Activated naive CD4-positive, alpha-beta T cell treated with anti-CD3 and anti-CD28 coated beads, Interleukin-2, amount 10 ng/mL, durations not matched to agents 7 days and 5 days (primary cell): ENCODE measurements around the gene MRPL11.
A peak's percentile ranks its signal among the peaks of the same experiment; 100 is the strongest.
"Not testable (repeated sequence)": the region's sequence is repeated elsewhere in the genome, so short reads cannot be mapped to it uniquely, and the experiment has no call there.

ENCODE experiments used
- CTCF ChIA-PET: fragments of 350-600 bp; sonication (Branson Sonifier 250); formaldehyde crosslinking; loops from one replicate; lab custom pipeline; 2021; ENCODE audit warnings: antibody characterized with exemption; lab: Charles Lee
- DNase-seq: peaks from one replicate; pipeline ENCODE4 v3.0.0-alpha.2; 2020
- H3K27ac Mint-ChIP-seq: one replicate; pipeline ENCODE4 v1.8.0; 2021; ENCODE audit warnings: mild to moderate bottlenecking, moderate library complexity, mixed read lengths
- H3K27me3 Mint-ChIP-seq: one replicate; pipeline ENCODE4 v1.8.0; 2021; ENCODE audit warnings: mild to moderate bottlenecking, mixed read lengths
- H3K36me3 Mint-ChIP-seq: one replicate; pipeline ENCODE4 v1.8.0; 2021; ENCODE audit warnings: mixed read lengths
- H3K4me1 Mint-ChIP-seq: one replicate; pipeline ENCODE4 v1.8.0; 2021; ENCODE audit warnings: mixed read lengths
- H3K4me3 Mint-ChIP-seq: one replicate; pipeline ENCODE4 v1.8.0; 2021; ENCODE audit warnings: mild to moderate bottlenecking, moderate library complexity, mixed read lengths
- H3K9me3 Mint-ChIP-seq: one replicate; pipeline ENCODE4 v1.8.0; 2021; ENCODE audit warnings: mixed read lengths

The MRPL11 gene

DNA sequence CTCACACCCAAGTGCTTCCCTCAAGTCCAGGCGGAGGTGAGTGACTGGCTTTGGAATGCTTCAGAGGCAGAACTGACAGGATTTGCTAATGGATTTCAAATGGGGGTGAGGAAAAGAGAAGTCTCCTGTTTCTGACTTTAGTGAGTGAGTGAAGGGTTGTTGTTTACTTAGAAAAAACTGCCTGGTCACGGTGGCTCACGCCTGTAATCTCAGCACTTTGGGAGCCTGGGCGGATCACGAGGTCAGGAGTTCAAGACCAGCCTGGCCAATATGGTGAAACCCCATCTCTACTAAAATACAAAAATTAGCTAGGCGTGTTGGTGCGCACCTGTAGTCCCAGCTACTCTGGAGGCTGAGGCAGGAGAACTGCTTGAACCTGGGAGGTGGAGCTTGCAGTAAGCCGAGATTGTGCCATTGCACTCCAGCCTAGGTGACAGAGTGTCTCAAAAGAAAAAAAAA is 6.7 kb downstream of the MRPL11 start:
- H3K36me3 Mint-ChIP-seq, result peaks cover 22% of the 10 kb centered on the region
- H3K4me3 Mint-ChIP-seq, H3K27me3 Mint-ChIP-seq, H3K27ac Mint-ChIP-seq, CTCF ChIA-PET, DNase-seq, H3K9me3 Mint-ChIP-seq, H3K4me1 Mint-ChIP-seq: not testable (repeated sequence)

GRCh38 chr11:66431287-66431686 is 7.4 kb downstream of the MRPL11 start:
- CTCF ChIA-PET, result interaction anchor here (1.1 to 2.0 kb wide), 3 partner anchors 10 to 18 kb away, joined by 3 to 4 read pairs (median 4); no protein-coding TSS in a partner anchor
- H3K27me3 Mint-ChIP-seq, H3K4me3 Mint-ChIP-seq, H3K4me1 Mint-ChIP-seq, DNase-seq, H3K9me3 Mint-ChIP-seq, H3K27ac Mint-ChIP-seq: not testable (repeated sequence)
- peaks cover 16% of the 10 kb centered on the region for H3K36me3 Mint-ChIP-seq

DNA sequence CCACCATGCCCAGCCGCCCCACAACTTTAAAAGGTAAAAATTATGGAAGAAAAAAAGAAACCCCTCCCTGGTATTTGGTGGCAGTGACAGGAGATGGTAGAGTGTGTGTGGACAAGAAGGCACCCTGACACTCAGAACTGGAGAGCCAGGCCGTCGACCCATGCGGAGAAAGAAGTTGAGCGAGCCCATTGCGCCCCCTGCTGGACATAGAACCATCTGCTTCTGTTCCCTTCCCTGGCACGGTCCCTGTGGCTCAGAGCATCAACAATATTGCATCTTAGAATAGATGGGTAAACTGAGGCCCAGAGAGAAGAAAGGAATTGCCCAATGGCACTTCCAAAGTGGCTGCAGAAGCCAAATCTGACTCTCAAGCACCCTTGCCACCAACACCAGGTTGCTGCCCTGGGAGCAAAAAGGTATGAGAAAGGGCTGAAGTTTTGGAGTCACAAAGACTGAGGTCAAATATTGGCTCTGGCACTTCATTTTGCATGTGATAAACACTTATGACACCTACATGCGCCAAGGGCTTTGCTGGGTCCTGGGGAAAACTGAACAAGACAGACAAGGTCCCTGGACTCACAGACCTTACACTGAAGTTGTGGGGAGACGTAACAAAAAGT is 8.6 kb downstream of the MRPL11 start:
- Mint-ChIP-seq H3K27ac (no peak overlapping the region), H3K4me1 (no peaks in the 10 kb centered on the region), H3K4me3 (no peak overlapping the region), H3K27me3 (no peaks in the 10 kb centered on the region), H3K9me3 (no peaks in the 10 kb centered on the region), H3K36me3 (peaks cover 9% of the 10 kb centered on the region)
- CTCF ChIA-PET, result interaction anchor here (0.7 to 2.0 kb wide), 13 partner anchors 9 to 141 kb away, joined by 3 to 16 read pairs (median 4); partner anchors contain the start of genes MRPL11 and YIF1A
- DNase-seq, result peak; percentile 85

DNA sequence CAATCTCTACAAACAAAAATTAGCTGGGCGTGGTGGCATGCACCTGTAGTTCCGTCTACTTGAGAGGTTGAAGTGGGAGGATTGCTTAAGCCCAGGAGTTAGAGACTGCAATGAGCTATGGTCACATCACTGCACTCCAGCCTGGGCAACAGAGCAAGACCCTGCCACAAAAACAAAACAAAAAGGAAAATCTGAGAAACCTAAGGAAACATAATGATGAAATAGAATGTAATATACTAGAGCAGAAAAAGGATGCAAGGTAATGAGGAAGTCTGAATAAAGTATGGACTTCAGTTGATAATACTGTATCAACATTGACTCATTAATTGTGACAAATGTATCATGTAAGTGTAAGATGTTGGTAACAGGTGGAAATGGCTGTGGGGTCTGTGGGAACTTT is 9.7 kb downstream of the MRPL11 start:
- DNase-seq, result no peak
- H3K36me3 Mint-ChIP-seq, result peaks cover 5% of the 10 kb centered on the region
- no peak overlapping the region for H3K4me3 Mint-ChIP-seq
- no peak overlapping the region for H3K27ac Mint-ChIP-seq
- H3K27me3 Mint-ChIP-seq, result peaks cover 4% of the 10 kb centered on the region
- CTCF ChIA-PET, result interaction anchor here (0.7 to 1.8 kb wide), 9 partner anchors 10 to 333 kb away, joined by 3 to 16 read pairs (median 5); partner anchors contain the start of gene MRPL11
- H3K4me1 Mint-ChIP-seq, result no peaks in the 10 kb centered on the region
- H3K9me3 Mint-ChIP-seq, result no peaks in the 10 kb centered on the region

- CTCF ChIA-PET, result no interaction called here
- Mint-ChIP-seq H3K4me1 (no peaks in the 10 kb centered on the region), H3K27ac (no peak overlapping the region), H3K36me3 (peaks cover 2% of the 10 kb centered on the region), H3K4me3 (no peak overlapping the region), H3K27me3 (peaks cover 9% of the 10 kb centered on the region), H3K9me3 (peaks cover 3% of the 10 kb centered on the region)
- DNase-seq, result no peak
Measured at GRCh38 chr11:66426314-66426713, 12.3 kb downstream of the MRPL11 start.

DNA sequence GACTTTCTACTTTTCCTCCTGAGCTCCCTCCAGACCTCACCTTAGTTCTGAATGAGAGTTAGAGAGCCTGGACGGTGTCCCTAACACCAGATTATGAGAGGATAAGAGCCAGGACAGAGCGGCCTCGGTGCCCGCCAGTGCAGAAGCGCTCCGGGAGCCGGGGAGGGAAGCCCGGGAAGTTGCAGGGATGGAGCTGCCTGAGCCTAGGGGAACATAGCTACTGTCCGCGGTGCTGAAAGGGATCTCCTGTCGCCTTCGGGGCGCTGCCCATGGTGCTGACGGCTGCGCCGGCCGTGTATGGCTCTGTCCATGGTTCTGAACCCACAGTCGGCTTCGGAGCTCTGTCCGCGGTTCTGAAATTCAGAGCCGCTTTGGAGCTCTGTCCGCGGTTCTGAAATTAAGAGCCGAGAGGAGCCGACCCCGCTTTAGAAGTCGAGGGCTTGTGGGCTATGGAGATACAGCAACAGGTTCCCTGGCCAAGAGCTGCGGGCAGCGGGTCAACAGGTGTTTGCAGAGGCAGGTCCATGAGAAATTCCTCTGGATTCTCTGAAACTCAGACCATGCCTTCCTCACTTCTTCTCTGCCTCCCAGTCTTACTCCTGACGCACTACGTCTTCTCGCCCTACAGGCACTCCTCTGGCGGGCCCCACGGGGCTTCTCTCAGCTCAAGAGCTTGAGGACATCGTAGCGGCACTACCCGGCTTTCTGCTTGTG is 17.0 kb downstream of the MRPL11 start:
- peaks cover 9% of the 10 kb centered on the region for H3K9me3 Mint-ChIP-seq
- no peak overlapping the region for H3K27ac Mint-ChIP-seq

GRCh38 chr11:66420671-66421476 is 17.8 kb downstream of the MRPL11 start, which contains the start of gene NPAS4:
Gene NPAS4, plus strand, starts transcription at chr11:66421035. Its CDS starts 145 bp downstream, at chr11:66421180.
- Mint-ChIP-seq H3K4me3 (no peak within 1 kb of the TSS), H3K4me1 (peaks cover 12% of the 10 kb centered on the region), H3K9me3 (peaks cover 9% of the 10 kb centered on the region), H3K36me3 (peaks cover 3% of the 10 kb centered on the region), H3K27ac (no peak within 1 kb of the TSS), H3K27me3 (peaks cover 59% of the 10 kb centered on the region)
- CTCF ChIA-PET, result interaction anchor here (0.6 to 3.5 kb wide), 13 partner anchors 10 to 258 kb away, joined by 3 to 27 read pairs (median 4); partner anchors contain the start of genes MRPL11 and YIF1A
- no peak for DNase-seq

More for the DNA sequence above, 17.0 kb downstream of the MRPL11 start:
- Mint-ChIP-seq H3K4me1 (peaks cover 12% of the 10 kb centered on the region), H3K27me3 (peaks cover 51% of the 10 kb centered on the region), H3K4me3 (no peak overlapping the region), H3K36me3 (peaks cover 3% of the 10 kb centered on the region)
- CTCF ChIA-PET, result interaction anchor here (0.6 to 2.6 kb wide), 11 partner anchors 9 to 257 kb away, joined by 3 to 8 read pairs (median 4); partner anchors contain the start of genes MRPL11 and YIF1A
- peak; percentile 92 for DNase-seq

- CTCF ChIA-PET, result interaction anchor here (1.5 to 3.5 kb wide), 3 partner anchors 12 to 31 kb away, joined by 3 to 27 read pairs (median 8); partner anchors contain the start of gene MRPL11
- peaks cover 3% of the 10 kb centered on the region for H3K36me3 Mint-ChIP-seq
- no peak overlapping the region for H3K4me3 Mint-ChIP-seq
- peaks cover 67% of the 10 kb centered on the region for H3K27me3 Mint-ChIP-seq
- H3K9me3 Mint-ChIP-seq, result peaks cover 9% of the 10 kb centered on the region
- peaks cover 12% of the 10 kb centered on the region for H3K4me1 Mint-ChIP-seq
- DNase-seq, result no peak
- no peak overlapping the region for H3K27ac Mint-ChIP-seq
Measured at GRCh38 chr11:66419825-66420224, 18.8 kb downstream of the MRPL11 start.

DNA sequence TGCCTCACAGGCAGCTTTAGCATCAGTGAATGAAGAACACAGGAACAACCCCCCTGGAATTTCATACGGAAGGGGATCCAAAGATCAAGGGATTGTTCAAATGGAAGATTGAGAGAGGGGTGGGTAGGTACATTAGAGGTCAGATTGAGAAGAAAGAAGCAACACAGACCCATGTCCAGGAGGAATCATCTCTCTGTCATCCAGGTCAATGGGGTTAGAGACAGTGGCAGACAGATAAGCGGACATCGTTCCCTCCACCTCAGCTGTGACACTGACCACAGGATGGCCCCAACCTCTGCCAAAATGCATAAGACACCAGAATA is 19.7 kb downstream of the MRPL11 start:
- Mint-ChIP-seq H3K27me3 (peaks cover 72% of the 10 kb centered on the region), H3K9me3 (peaks cover 9% of the 10 kb centered on the region), H3K4me3 (no peak overlapping the region), H3K4me1 (peaks cover 12% of the 10 kb centered on the region), H3K27ac (peak overlapping the region; percentile 60), H3K36me3 (peaks cover 3% of the 10 kb centered on the region)
- CTCF ChIA-PET, result interaction anchor here (1.0 to 3.5 kb wide), 2 partner anchors 10 to 11 kb away, joined by 4 to 27 read pairs; no protein-coding TSS in a partner anchor
- no peak for DNase-seq

DNA sequence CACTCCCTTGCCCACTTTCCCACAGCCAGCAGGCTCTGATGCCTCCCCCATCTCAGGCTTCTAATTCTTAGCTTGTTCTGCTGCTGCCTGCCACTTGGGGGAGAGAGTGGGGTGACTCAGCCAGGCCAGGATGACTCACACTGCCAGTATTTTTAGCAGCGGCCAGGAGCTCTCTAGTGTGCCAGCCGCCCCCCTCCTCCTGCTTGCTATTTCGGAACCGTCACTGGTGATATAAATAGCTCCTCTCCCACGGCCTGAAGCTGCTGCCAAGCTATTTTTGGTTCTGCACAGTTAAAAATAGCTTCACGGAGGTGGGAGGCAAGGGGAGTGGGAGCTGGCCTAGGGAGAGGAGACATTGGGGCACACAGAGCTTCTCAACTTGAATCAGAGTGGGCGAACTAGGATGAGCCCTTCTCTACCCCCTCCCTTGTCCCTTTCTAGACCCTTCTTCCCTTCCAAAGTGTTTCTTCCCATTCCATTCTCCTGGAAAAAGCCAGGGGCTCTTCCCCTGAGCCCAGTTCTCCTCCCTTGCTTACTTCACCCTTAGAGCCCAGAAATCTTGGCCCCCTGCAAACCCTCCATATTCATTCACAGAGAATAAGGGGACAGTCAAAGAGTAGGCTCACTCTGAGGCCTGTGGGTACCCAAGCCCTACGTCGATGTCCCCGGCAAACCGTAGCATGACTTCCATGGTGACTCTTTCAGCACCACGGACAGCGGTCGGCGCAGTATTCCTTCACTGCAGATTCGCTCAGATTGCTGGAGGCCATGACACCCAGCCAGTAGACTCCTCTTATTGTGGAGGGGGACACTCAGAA is 20.3 kb downstream of the MRPL11 start:
- DNase-seq, result peak; percentile 83
- CTCF ChIA-PET, result interaction anchor here (0.7 to 3.5 kb wide), 11 partner anchors 9 to 260 kb away, joined by 3 to 27 read pairs (median 4); partner anchors contain the start of genes MRPL11 and RBM4B
- Mint-ChIP-seq H3K27me3 (peaks cover 77% of the 10 kb centered on the region), H3K27ac (peak overlapping the region; percentile 60), H3K4me3 (no peak overlapping the region), H3K36me3 (peaks cover 3% of the 10 kb centered on the region), H3K9me3 (peaks cover 9% of the 10 kb centered on the region), H3K4me1 (peaks cover 12% of the 10 kb centered on the region)

DNA sequence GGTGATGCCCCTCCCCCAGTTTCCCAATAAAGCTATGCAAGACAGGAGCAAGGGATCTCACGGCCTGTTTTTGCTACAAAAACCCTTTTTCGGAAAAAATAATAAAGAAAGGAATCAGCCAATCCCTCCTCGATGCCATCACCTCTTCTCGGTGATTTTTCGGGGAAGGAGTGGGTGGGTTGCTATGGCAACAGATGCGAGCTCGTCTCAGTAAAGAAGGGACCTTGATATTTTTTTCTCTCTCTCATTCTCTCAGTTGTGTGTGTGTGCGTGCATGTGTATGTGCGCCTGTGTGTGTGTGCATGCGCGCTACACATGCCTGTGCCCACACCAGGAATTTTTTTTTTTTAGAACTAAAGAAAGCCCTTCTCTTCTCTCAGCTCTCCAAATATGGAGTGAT is 21.6 kb downstream of the MRPL11 start:
- H3K4me3 Mint-ChIP-seq, result no peak overlapping the region
- peak overlapping the region; percentile 26 for H3K27ac Mint-ChIP-seq
- H3K9me3 Mint-ChIP-seq, result peaks cover 6% of the 10 kb centered on the region
- DNase-seq, result no peak
- CTCF ChIA-PET, result interaction anchor here (0.8 to 3.5 kb wide), 5 partner anchors 9 to 261 kb away, joined by 3 to 27 read pairs (median 7); partner anchors contain the start of genes MRPL11 and RBM4B
- peaks cover 3% of the 10 kb centered on the region for H3K36me3 Mint-ChIP-seq
- peaks cover 86% of the 10 kb centered on the region for H3K27me3 Mint-ChIP-seq
- peaks cover 12% of the 10 kb centered on the region for H3K4me1 Mint-ChIP-seq

DNA sequence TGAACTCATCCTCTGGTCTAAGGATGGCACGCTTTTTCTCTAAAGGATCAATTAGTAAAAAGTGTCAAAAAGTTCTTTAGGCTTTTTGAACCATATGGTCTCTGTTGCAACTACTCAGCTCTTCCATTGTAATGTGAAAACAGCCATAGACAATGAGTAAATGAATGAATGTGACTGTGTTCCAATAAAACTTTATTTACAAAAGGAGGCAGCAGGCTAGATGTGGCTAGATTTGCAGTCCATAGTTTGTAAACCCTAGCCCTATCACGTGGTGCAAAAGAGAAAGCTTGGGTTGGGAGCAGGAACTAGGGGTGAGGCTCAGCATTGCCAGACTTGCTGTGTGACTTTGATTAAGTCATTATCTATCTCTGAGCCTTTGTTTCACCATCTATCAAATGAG is 23.2 kb downstream of the MRPL11 start:
- H3K36me3 Mint-ChIP-seq, result peaks cover 3% of the 10 kb centered on the region
- no peak overlapping the region for H3K27ac Mint-ChIP-seq
- no peak overlapping the region for H3K4me3 Mint-ChIP-seq
- peaks cover 86% of the 10 kb centered on the region for H3K27me3 Mint-ChIP-seq
- CTCF ChIA-PET, result interaction anchor here (2.2 kb wide), 1 partner anchor 14 kb away, joined by 6 read pairs; no protein-coding TSS in a partner anchor
- peaks cover 12% of the 10 kb centered on the region for H3K4me1 Mint-ChIP-seq
- DNase-seq, result no peak
- H3K9me3 Mint-ChIP-seq, result peaks cover 6% of the 10 kb centered on the region
